Natural killer cell (primary cell): ENCODE data around the gene FAM76A. TPM values are rescaled to one million over a fixed set of nuclear protein-coding genes. Genes with fewer than 3 reads are reported as not detected.
"Not testable (repeated sequence)": the region's sequence is repeated elsewhere in the genome, so short reads cannot be mapped to it uniquely, and the experiment has no call there.

Experiments used
- ATAC-seq, 3 donors: fragments of 150-1000 bp in 2 of 3; fragments of 200-7000 bp in 1 of 3; cut with Tn5 transposase; 1 replicate in 1 of 3; 2 replicates in 2 of 3; pipeline ENCODE4 v1.10.0; 2021; ENCODE audit warnings: mild to moderate bottlenecking in 2 of 3, moderate library complexity in 2 of 3
- DNase-seq, 2 donors: peaks; one replicate each; pipeline versions ENCODE4 v3.0.0 to v3.0.0-alpha.2; 2013 to 2021; ENCODE audit warnings: mixed read lengths in 1 of 2
- H3K27ac ChIP-seq: one replicate; pipeline ENCODE4 v1.5.1; 2013; ENCODE audit warnings: mild to moderate bottlenecking, low read length
- H3K27me3 ChIP-seq: one replicate; pipeline ENCODE4 v1.6.1; 2013; ENCODE audit warnings: low read length; ENCODE audit not compliant: control insufficient read depth, insufficient read depth
- H3K36me3 ChIP-seq: one replicate; pipeline ENCODE4 v1.6.1; 2013; ENCODE audit warnings: low read length; ENCODE audit not compliant: control insufficient read depth, insufficient read depth
- H3K4me1 ChIP-seq: one replicate; pipeline ENCODE4 v1.6.1; 2013; ENCODE audit warnings: low read length; ENCODE audit not compliant: control insufficient read depth, insufficient read depth
- H3K4me3 ChIP-seq: one replicate; pipeline ENCODE4 v1.5.1; 2013; ENCODE audit warnings: low read length
- H3K9me3 ChIP-seq: one replicate; pipeline ENCODE4 v1.6.1; 2013; ENCODE audit warnings: low read length; ENCODE audit not compliant: control insufficient read depth, insufficient read depth
- H3K27ac Mint-ChIP-seq, 2 donors: one replicate each; pipeline ENCODE4 v1.8.0; 2022; ENCODE audit warnings: mild to moderate bottlenecking in 2 of 2, mixed read lengths in 2 of 2, moderate library complexity in 1 of 2
- H3K27me3 Mint-ChIP-seq, 2 donors: one replicate each; pipeline ENCODE4 v1.8.0; 2022; ENCODE audit warnings: low read depth in 2 of 2, mixed read lengths in 2 of 2
- H3K36me3 Mint-ChIP-seq: one replicate; pipeline ENCODE4 v1.8.0; 2022; ENCODE audit warnings: mixed read lengths
- H3K4me1 Mint-ChIP-seq, 2 donors: one replicate each; pipeline ENCODE4 v1.8.0; 2022; ENCODE audit warnings: mixed read lengths in 2 of 2
- H3K4me3 Mint-ChIP-seq: one replicate; pipeline ENCODE4 v1.8.0; 2022; ENCODE audit warnings: mild to moderate bottlenecking, moderate library complexity, mixed read lengths
- H3K9me3 Mint-ChIP-seq, 2 donors: one replicate each; pipeline ENCODE4 v1.8.0; 2022; ENCODE audit warnings: mixed read lengths in 2 of 2
- WGBS: methylation state at CpG from one replicate; pipeline ENCODE4 v1.1.7; 2013; ENCODE audit warnings: missing lambda C conversion rate; ENCODE audit not compliant: insufficient coverage; 5-methylcytosine and 5-hydroxymethylcytosine counted together
- intact Hi-C: fragments of 100-400 bp; cut with micrococcal nuclease; formaldehyde crosslinking; loops from one replicate; pipeline ENCODE4 v1.14.2; 2022
- total RNA-seq, 4 donors: library from RNA; stranded (reverse); fragments of 120-200 nt in 1 of 4; gene quantifications; one replicate each; pipeline versions ENCODE4 v1.2.3 to v1.2.4, GENCODE V29; 2013 to 2022
- TF ChIP-seq, protein P1 (sequence below): fragments of 200-600 bp; IDR thresholded peaks from one replicate; pipeline ENCODE4 v1.8.0; 2022; ENCODE audit warnings: antibody characterized with exemption

Gene FAM76A
- total RNA-seq, 3 donors from 2014 or later (not counting 1 experiment from before 2014, with no cell fraction given) = 19.5 to 21.8 (median 19.6) TPM

DNA sequence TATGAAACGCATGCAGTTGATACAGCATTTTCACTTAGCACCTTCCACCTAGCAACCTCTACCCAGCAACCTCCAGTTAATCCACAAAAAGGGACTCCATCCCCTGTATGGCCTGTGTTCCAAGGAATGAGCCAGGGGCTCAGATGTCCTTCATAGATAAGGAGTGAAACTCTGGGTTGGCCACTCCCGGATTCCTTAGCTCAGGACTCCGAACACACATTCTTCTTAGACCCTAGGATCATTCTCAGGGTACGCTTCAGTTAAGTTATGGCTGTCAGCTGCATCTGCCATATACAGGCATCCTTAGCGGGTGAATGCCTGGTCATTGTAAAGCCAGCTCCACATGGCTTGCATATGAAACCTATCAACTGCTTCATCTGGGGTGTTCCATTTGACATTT, 37.9 kb upstream of the FAM76A start:
- no peaks in the 10 kb centered on the region for H3K36me3 ChIP-seq
- intact Hi-C loops = no loop called here
- no peak overlapping the region for H3K27ac ChIP-seq
- no peaks in the 10 kb centered on the region for H3K9me3 Mint-ChIP-seq
- TF ChIP-seq, protein P1, sequence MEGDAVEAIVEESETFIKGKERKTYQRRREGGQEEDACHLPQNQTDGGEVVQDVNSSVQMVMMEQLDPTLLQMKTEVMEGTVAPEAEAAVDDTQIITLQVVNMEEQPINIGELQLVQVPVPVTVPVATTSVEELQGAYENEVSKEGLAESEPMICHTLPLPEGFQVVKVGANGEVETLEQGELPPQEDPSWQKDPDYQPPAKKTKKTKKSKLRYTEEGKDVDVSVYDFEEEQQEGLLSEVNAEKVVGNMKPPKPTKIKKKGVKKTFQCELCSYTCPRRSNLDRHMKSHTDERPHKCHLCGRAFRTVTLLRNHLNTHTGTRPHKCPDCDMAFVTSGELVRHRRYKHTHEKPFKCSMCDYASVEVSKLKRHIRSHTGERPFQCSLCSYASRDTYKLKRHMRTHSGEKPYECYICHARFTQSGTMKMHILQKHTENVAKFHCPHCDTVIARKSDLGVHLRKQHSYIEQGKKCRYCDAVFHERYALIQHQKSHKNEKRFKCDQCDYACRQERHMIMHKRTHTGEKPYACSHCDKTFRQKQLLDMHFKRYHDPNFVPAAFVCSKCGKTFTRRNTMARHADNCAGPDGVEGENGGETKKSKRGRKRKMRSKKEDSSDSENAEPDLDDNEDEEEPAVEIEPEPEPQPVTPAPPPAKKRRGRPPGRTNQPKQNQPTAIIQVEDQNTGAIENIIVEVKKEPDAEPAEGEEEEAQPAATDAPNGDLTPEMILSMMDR = no peak
- H3K27me3 Mint-ChIP-seq = peaks cover 7 to 14% of the 10 kb centered on the region in 2 donors
- H3K27me3 ChIP-seq = no peaks in the 10 kb centered on the region
- no peaks in the 10 kb centered on the region for H3K4me1 ChIP-seq
- WGBS = 97% methylated on average over 5 of the region's 5 CpGs
- no peak overlapping the region for H3K27ac Mint-ChIP-seq
- H3K4me1 Mint-ChIP-seq = no peaks in the 10 kb centered on the region
- no peak overlapping the region for H3K4me3 Mint-ChIP-seq
- H3K36me3 Mint-ChIP-seq = no peaks in the 10 kb centered on the region
- H3K4me3 ChIP-seq = no peak overlapping the region
- H3K9me3 ChIP-seq = no peaks in the 10 kb centered on the region
- ATAC-seq (no peak), DNase-seq (no peak)

DNA sequence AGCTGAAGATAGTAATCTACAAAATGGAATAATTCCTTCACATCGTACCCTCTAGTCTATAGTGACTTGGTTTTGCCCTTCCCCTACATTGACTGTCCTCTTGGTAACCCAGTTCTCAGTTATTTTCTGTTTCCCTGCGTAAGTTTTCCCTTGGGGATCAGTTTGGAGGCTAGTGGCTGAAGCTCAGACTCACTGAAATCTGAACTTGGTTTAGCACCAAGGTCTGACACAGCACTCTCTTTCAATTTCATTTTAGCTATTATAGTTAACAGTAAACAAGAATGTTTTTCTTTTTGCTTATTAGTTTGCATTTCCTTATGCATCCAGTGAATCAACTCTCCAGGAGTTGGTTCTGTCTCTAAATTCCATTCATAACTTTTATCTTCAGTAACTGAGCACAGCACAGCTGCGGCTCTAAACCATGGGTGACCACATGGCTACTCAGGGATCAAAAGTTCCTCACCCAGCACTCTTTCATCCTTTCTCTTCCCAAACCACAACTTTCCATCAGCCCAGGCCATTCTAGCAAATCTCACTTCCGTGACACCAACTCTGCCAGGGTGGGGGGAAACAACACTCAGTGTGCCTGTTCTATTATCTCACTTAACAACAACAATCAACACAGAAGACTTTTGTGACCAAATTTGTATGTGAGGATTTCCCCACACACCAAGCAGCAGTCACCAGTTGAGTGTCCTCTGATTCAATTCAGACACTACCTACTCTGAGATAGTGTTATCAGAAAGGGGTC, 36.2 kb upstream of the FAM76A start:
- no peak for DNase-seq
- no peaks in the 10 kb centered on the region for H3K36me3 Mint-ChIP-seq
- no peaks in the 10 kb centered on the region for H3K4me1 ChIP-seq
- H3K27ac ChIP-seq = no peak overlapping the region
- intact Hi-C loops = no loop called here
- no peaks in the 10 kb centered on the region for H3K9me3 Mint-ChIP-seq
- WGBS = 67% methylated on average over 4 of the region's 4 CpGs
- H3K4me3 ChIP-seq = no peak overlapping the region
- H3K9me3 ChIP-seq = no peaks in the 10 kb centered on the region
- no peaks in the 10 kb centered on the region for H3K27me3 ChIP-seq
- TF ChIP-seq, protein P1 = no peak
- peaks cover 9 to 14% of the 10 kb centered on the region in 2 donors for H3K27me3 Mint-ChIP-seq
- no peak overlapping the region for H3K4me3 Mint-ChIP-seq
- no peak for ATAC-seq
- H3K36me3 ChIP-seq = no peaks in the 10 kb centered on the region
- no peak overlapping the region for H3K27ac Mint-ChIP-seq
- no peaks in the 10 kb centered on the region for H3K4me1 Mint-ChIP-seq

DNA sequence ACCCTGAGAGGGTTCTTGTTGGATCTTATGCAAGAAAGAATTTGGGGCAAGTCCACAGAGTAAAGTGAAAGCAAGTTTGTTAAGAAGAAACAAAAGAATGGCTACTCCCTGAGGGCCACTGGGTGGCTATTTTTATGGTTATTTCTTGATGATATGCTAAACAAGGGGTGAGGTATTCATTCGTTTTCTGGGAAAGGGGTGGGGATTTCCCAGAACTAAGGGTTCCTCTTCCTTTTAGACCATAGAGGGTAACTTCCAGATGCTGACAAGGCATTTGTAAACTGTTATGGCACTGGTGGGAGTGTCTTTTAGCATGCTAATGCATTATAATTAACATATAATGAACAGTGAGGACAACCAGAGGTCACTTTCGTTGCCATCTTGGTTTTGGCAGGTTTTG, 35.6 kb upstream of the FAM76A start:
- ATAC-seq = no peak
- Histone ChIP-seq H3K36me3 (no peaks in the 10 kb centered on the region), H3K4me3 (no peak overlapping the region), H3K4me1 (no peaks in the 10 kb centered on the region), H3K27ac (no peak overlapping the region), H3K9me3 (no peaks in the 10 kb centered on the region), H3K27me3 (no peaks in the 10 kb centered on the region)
- Mint-ChIP-seq H3K4me1 (no peaks in the 10 kb centered on the region), H3K27me3 (peaks cover 11 to 14% of the 10 kb centered on the region in 2 donors), H3K27ac (no peak overlapping the region), H3K9me3 (no peaks in the 10 kb centered on the region), H3K36me3 (no peaks in the 10 kb centered on the region), H3K4me3 (no peak overlapping the region)
- TF ChIP-seq, protein P1 = no peak
- intact Hi-C loops = no loop called here
- 57% methylated on average over 2 of the region's 2 CpGs for WGBS
- DNase-seq = no peak

DNA sequence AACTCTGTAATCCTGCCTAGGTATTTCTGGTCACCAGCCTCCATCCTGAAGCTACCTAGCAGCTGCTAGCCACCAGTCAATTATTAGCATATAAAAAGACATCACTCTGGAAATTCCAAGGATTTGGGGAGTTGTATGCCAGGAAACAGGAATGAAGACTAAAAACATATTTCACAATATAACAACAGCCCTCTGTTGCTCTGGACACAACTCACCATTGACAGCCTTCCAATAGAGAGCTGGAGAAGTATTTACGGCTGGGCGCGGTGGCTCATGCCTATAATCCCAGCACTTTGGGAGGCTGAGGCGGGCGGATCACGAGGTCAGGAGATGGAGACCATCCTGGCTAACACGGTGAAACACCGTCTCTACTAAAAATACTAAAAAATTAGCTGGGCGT, 28.9 kb upstream of the FAM76A start:
- 86% methylated on average over 9 of the region's 9 CpGs for WGBS
- H3K4me3 ChIP-seq, H3K4me1 ChIP-seq, intact Hi-C loops, H3K27ac Mint-ChIP-seq, H3K9me3 Mint-ChIP-seq, ATAC-seq, DNase-seq, H3K36me3 Mint-ChIP-seq, H3K4me1 Mint-ChIP-seq, H3K27ac ChIP-seq, H3K36me3 ChIP-seq, H3K4me3 Mint-ChIP-seq, H3K27me3 ChIP-seq, H3K9me3 ChIP-seq: not testable (repeated sequence)
- peaks cover 11 to 28% of the 10 kb centered on the region in 2 donors for H3K27me3 Mint-ChIP-seq
